Sigmoid colon (tissue), 4 donors: Measurements from ENCODE around the gene ESRRA.

ENCODE experiments used
- EP300 ChIP-seq, 4 donors: sonication (generic); formaldehyde crosslinking; IDR thresholded peaks; one replicate each; pipeline ENCODE4 v1.6.1; 2017; ENCODE audit warnings: antibody characterized with exemption in 4 of 4
- POLR2A ChIP-seq, 2 donors: fragments of 450-650 bp; IDR thresholded peaks; one replicate each; pipeline ENCODE4 v1.6.1; 2016; ENCODE audit warnings: antibody characterized with exemption in 2 of 2, mild to moderate bottlenecking in 2 of 2, moderate library complexity in 2 of 2

DNA sequence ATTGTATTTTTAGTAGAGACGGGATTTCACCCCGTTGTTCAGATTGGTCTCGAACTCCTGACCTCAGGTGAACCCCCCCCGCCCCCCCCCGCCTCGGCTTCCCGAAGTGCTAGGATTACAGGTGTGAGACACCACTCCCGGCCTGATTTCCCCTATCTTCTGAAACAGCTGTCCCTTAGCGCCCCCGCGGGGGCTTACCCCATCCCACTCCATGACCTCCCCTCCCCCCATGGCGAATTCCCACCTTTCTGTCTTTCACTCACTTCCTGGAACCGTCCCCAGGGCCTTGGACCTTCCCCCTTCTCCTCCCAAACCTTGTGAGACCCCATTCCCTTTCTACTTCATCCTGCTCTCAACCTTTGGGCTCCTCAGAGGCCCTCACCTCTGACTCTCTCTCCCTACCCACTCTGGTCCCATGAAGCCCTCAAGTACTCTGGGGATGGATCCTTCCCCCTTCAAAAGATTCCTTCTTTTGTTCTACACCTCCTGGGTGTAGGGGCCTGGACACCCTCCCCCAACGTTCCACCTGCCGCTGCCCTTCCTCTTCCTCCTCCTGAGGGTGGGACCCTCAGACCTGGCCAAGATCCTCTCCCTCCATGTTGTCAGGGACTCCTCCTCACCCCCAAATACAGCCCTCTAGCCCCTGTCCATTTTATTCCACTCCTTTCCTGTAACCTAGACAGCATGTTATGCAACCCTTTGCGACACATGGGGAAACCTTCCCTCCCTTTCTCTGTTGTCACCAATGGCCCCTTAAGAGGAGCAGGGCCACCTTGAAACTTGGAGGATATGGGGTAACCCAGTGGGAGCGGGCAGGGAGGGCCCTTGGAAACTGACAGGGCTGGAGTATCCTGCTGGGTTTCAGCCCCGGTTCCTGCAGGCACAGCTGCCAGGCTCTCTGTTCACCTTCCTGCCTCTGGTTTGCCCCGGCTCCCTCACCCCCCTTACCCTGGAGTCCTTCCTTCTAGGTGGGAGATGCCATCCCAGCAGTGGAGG is 13.7 kb downstream of the ESRRA start:
- TF ChIP-seq EP300 (IDR thresholded peaks at IDR 0.05) (no peak), POLR2A (IDR thresholded peaks at IDR 0.05) (no peak)
